ENCODE measurements around the gene LGR4.

LGR4 gene

DNA sequence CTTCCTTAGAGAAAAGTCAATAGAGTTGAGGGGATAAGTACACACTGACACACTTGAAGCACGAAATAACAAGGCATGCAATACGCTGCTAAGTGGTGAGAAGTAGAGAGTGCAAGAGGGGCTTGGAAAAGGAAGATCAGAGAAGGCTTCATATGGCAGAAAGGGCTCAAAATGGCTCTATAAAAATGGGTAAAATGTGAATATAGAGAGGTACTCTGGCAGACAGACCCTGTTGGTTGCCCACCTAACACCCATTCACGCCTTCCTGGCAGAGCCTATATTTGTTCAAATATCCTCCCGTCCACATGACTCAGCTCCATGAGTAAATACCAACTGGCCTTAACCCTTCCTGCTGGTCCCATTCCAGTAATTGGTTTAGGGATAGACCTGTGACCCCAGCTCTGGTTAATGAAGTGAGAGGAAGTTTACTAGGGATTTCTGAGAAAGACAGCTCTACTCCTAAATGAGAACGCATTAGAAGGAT, 70.7 kb downstream of the LGR4 start:
- no peak for DNase-seq (ENCODE audit: low read depth)

DNA sequence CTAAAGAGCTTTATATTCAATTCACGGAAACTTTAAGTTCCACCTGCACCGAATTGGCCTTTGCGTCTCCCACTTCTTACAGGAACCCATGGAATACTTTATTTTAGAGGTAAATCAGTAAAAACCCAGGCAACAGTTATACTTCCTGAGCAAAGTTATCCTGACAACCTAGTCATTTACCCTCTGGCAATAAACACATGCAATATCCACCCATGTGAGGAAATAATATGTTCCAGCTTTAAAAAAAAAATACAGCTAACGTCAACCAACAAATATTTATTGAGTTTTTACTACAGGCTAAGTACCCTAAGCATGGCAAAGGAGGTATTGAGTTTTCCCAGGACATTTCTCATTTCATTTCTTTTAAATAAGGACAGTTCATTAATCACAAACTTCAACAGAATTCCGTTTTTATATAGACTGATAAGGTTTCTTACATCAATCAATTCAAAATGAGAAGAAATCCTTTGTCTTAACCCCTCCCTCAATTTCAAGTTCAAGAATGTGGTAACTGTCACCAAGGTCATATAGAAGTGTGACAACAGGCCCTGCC, 71.2 kb downstream of the LGR4 start:
- no peak for DNase-seq (ENCODE audit: low read depth)

DNA sequence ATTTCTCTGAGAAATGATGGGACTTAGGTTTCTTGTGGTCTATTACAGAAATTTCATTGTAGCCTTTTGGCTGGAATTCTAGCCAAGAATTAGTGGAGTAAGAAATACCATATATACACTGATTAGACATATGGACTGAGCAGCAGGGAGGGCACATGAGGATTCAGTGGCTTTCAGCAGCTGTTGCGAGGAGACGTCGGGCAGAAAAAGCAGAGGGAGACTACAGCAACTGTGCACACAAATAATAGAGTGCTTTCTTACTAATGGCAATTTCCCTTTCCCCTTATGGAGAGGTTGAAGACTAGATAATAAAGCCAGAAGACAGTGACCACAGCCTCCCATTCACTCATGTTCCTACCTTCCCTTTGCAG, 74.2 kb downstream of the LGR4 start:
- DNase-seq (ENCODE audit: low read depth), result no peak

DNA sequence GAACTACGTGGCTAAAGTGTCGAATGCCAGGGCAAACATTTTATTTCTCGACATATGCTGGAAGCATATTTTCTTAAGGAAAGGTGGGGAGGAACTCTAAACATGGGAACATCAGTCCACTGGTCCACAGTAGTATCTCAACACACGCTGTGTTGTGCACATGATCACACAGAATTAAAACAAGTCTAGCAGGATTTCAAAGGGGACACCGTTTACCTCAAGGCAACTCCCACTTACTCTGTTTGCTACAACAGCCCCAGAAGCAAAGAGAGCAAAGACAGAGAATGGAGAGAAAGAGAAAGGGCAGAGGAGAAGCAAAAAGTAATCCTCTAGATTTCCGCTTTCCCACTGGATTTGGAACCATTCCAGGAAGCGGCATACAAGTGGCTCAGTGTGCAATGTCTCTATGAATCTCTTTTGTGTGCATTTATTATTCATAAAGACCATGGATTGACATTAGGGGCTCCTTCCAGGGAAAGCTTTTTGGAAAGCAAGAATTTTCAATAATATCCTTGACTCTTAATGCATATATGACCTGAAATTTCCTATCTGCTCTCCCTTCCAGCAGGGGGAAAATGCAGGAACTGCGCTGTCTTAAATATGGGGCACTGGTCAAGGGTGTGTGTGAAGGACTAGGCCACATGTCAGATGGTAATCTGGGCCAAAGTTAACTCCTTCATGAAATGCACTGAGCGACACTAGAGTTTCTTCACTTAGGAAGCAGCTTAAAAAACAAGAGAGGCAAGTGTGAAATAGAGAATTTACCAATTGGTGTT, 74.8 kb downstream of the LGR4 start:
- no peak for DNase-seq (ENCODE audit: low read depth)

DNA sequence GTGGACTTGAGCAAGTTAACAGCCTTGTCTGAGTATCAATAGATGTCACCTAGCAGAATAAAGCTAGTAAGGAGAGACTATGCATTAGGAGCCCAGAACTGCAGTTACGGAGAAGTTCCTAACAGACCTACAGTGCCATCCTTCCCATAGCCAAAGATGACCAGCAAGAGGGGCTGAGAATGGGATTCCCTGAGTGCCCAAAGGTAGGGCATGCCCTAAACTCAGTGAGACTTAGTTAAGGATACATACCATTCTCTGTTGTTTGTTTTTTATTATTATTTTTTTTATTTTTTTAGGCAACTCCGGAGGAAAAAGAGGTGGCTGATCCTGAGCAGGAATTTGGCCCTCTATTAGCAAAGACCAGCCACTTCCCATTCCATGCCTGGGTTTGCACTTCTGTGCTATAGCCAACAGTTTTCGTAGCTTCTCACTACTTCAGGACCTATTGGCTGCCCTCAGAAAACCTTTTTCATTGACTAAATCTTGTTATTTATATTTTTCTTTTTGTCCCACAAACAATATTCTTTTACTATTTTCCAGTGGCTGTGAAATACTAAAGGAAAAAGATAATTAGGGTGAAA, 76.2 kb downstream of the LGR4 start:
- DNase-seq (ENCODE audit: low read depth), result no peak

DNA sequence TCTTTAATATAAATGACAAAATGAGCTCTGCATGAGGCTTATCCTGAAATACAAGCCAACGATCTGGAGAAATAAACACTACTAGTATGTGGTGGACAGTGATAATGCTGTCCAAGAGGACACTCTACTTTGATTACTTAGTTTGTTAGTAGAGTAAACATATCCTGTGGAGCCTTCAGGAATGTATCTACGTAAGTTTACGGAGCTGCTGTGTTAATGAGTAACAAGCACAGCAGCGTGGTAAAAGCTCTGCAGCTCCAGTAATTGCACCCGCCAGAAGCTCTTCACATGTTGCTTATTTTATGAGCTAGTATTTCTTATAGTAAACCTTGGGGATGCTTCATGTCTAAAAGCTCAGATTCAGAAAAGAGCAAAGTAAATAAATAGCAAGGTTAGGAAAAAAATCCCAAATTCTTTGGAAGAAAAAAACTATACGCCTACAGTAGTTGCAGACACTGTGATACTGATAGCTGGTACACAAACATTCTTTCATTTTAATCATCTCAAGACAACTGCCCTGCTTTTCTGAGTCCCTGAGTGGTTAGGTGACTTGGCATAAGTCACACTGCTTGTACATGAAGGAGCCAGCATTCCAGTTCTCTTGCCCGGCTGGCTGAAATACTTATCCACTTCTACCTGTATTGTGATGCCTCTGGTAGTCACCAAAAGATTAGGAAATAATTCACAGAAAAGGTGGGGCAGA, 76.9 kb downstream of the LGR4 start:
- no peak for DNase-seq (ENCODE audit: low read depth)

DNA sequence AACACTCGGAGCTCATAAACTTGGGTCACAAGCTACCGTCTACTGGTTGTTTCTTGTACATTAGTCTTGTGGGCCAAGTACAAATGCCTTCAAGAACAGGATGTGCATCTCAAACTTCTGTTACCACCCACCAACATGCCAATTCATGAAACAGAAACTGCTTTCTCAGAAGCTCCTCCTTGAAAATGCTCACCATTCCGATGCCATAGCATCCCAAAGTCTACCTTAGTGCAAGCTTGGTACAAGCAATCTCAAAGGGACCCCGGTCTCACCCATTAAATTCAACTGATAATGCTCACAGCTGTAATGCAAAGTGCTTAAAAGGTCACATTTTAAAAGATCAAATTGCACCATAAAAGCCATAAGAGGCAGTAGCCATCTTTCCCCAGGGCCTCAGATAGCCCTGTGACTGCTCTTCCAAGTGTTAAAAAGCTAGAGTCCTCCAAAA, 77.8 kb downstream of the LGR4 start:
- DNase-seq (ENCODE audit: low read depth), result no peak

DNA sequence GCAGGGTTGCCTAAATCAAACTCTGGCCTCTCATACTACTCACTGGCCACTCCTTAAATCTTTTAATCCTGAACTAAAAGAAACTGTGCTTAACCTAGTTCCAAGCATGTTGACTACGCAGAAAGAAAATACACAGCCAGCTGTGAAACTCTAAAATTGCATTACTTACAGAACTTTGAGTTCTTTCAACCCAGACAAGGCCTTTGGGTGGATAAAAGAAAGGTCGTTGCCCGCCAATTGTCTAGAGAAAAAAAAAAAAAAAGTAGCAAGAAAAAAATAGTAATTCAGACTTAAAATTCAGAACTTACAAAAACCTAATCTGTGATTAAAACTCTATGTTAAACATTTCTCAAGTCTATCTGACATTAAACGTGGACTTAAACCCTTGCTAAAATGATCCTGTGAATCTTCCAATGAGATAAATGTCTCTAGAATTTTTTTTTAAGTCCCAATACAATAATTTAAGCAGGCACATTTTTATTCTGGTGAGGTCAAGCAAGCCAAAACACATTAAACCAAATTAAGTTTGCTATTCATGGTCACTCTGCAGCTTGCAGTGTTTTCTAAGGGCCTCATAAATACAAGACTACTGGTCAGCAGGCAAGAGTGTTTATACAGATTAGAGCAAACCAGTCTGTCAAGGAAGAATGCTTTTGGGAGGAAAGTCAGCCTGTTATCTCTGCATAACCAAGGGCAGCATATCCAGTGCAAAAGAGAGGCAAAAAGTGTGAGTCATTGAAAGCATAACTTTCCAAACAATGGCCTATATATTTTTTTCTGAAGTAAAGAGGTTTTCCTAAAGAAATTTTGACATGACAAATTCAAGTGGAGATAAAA, 80.1 kb downstream of the LGR4 start:
- DNase-seq (ENCODE audit: low read depth), result no peak

DNA sequence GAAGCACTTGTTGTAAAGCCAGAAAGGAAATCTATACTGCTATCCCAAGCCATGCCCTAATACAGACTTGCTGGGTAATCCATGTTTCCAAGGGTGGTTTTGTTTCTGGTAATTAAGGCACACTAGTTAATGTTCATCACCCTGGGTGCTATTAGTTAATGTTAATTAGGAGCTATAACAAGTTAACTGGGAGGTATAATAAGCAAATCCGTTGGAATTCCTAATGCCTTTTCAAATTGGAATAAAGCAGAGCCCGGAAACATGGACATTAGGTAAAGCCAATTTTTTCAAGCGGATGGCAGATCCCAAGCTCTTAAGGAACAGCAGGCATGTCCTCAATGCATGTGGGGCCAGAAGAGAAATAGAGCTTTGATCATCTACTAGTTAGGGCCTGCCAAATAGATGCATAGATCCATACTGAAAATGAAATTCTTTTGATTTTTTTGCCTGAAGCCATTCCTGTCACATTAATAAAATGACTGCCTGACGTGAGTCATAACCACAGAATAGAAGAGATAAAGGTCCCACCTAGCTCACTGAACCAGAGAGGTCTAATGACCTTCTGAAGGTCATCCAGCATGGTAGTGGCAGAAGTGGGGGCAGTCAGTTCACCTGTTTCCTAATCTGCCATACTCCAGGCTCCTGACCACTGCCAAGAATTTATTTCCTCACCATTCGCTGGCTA, 81.1 kb downstream of the LGR4 start:
- no peak for DNase-seq (ENCODE audit: low read depth)

DNA sequence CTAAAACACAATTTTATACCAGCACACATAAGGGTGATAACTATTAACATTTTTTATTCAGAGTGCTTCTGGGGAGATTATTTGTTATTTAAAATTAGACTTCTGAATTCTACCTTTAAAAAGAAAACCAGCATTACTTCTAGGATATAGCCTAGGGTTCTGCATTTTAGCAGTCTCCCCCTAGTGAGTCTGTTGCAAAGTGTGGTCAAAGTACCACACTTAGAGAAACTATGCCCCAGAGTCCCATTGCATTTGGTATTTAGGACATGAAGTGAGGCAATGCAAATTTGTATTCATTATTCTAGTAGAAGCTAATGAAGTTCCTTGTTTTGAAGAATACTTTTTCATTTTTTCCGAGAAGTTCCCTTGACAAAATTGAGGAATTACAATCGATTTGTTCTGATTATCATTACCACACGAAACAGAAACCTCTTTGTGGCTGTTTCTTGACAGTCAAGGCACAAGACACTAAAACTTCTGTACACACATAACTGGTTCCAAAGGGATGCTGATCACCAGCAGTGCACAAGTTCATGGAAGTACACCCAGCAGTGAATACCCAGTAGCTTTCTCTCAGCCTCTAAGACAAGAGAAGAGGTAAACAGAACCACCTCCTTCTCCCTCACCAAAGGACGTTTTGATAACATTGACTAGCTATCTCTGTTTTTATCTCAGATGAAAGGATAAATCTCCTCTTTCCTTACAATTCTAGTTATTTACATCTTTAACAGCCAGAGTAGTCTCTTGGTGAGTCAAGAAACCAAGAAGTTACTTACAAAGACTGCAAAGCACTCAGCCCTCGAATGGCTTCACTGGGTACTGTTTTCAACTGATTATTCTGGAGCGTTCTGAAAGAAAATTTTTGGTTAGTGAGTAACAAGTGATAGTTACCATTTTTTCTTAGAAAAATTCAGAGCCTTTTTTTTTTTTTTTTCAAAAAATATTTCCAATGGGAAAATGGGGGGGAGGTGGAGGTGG, 82.0 kb downstream of the LGR4 start:
- DNase-seq (ENCODE audit: low read depth), result no peak

DNA sequence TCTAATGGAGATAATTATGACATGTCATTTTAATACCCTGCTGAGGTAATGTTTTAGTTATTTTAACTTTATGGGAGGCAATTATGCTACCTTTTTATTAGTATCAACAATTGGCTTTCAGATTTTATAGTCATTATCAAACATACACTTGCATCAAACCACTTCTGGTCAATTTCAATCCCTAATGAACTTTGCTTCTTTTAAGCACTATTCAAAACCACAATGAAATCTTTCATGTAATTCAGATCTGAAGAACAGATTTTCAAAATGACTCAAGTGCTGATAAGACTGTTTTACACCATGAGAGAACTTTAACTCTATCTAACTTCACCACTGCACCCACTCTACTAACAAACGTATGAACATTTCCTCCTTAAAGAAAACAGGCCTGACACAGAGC, 83.7 kb downstream of the LGR4 start:
- DNase-seq (ENCODE audit: low read depth), result no peak

DNA sequence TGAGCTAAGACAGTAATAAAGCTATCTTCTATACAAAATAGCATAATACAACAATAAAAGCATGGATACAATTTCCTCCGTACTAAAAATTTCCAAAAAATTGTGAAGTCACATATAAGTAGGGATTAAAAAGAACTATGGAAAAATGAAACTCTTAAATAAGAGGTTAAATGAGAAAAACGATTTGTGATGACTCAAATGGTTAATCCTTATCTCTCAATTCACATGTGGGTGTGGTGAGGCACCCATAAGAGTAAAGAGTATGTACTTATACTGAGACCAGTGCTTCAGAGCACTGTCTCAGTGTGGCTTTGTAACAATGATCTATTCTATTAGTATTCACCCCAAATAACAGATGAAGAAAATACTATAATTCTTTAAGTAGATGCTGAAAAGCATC, 84.6 kb downstream of the LGR4 start:
- no peak for DNase-seq (ENCODE audit: low read depth)

DNA sequence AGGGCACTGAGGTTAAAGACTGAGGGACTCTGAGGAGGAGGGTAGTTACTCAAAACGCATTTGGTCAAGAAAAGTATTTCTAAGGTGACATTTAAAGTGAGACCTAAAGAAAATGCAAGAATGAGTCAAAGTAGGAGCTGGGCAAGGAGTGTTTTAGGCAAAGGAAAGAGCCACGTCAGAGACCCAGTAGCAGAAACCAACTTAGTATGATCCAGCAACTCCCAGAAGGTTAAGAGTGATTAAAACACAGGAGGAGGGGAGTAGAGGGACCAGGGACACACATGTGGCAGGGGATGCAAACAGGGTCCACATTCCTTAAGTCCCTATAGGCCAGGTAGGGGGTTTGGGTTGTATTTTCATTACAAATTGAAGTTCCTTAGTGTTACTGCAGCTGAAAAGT, 85.2 kb downstream of the LGR4 start:
- no peak for DNase-seq (ENCODE audit: low read depth)

DNA sequence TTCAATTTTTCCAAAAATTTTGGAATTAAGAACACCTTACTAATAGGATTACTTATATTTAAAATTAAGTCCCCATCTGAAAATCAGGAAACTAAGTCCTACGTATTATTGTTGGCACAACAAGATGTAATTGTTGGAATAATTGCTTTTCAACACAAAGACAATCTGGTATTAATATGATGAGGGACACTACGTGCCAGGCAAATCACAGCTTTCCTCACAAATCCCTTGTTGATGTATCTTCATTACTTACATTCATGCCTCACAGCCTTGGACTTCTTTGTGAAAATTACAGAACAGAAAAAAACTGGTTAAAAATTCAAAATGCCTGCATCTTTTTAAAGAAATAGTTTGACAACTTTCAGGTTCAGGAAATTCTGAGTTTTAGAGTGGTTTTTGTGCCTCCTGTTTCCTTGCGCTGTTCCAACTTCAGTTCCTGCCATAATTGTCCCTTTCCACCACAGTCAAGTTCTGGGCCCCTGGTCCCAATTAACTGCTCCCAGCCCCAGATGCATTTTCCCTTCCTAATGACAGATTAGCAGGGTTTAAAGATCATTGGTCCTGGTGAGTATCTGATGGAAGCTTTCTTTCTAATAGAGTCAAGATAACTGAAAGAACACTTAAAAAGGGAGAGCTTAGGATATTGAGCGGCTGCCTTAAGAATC, 86.3 kb downstream of the LGR4 start:
- DNase-seq (ENCODE audit: low read depth), result no peak

DNA sequence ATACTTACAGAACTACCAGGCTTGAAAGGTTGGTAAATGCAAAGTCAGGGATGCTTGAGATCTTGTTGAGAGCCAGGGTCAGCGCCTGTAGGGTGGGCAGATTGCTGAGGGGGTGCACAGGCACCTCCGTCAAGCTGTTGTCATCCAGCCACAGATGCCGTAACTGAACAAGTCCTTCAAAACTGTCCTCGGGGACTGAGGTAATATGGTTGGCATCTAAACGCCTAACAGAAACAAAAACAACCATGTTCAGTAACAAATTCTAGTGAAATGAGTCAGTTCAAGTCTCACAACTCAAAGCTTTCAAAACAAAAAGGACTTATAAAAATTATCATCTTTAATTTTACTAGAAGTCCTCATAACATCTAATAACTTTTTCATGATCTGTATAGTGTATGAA, 87.3 kb downstream of the LGR4 start:
- no peak for DNase-seq (ENCODE audit: low read depth)

DNA sequence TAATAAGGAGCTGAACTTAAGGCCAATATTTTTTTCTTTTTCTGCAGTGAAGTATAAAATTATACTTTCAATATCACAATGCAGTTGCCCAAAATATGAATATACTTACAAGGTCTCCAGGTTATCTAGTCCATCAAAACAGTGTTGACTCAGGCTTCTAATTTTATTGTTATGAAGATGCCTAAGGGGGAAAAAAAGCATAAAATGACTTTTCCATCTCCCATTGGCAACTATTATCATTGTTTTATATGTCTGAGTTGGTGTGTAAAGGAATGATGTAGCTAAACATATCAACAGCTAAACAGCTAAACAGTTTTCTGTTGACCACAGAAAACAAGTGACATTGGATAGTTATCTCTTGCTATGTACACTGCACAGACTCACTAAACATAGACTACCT, 88.4 kb downstream of the LGR4 start:
- no peak for DNase-seq (ENCODE audit: low read depth)

DNA sequence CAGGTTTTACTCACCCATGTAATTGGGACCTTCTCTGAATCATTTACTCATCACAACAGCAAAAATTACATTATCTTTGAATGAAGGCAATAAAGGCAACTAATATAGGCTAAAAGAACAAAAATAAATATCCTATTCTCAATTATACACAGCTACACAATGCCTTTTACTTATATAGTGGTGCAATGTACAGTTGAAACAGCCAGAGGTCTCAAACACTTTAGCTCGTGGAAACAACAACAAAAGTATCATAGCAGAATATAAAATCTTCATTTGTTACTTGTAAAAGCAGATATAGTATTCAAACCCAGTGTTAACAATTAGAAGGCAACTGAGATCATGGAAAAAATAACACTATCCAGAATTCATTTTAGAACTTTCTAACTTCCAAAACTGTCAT, 88.9 kb downstream of the LGR4 start:
- no peak for DNase-seq (ENCODE audit: low read depth)

DNA sequence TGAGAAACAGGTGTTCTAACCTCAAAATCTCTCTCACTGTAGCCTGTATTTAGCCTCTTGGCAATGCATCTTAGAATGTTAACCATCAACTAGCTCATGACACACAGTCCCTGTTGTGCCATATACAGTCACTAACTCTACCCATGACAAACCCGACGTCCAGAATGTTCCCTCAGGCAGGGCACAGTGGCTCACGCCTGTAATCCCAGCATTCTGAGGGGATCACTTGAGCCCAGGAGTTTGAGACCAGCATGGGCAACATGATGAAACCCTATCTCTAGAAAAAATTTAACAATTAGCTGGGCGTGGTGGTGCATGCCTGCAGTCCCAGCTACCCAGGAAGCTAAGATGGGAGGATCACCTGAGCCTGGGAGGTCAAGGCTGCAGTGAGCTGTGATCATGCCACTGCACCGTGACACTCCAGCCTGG, 91.3 kb downstream of the LGR4 start:
- DNase-seq (ENCODE audit: low read depth), result no peak

DNA sequence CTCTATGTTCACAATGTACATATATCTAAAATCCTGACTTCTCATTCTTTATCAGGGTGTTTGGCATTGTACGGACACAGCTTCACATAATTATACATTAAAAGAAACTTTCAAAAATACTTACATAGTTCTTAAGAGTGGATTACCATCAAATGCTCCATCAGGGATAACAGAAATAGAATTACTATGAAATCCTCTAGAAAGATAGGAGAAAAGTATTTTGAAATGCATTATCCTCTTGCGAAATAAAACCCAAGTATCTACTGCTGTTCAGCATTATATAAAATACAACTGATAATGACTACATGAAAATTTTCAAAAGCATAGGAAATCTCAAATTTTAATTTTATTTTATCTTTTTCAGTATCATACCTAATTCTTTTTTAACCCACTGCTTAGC, 91.8 kb downstream of the LGR4 start:
- DNase-seq (ENCODE audit: low read depth), result no peak

DNA sequence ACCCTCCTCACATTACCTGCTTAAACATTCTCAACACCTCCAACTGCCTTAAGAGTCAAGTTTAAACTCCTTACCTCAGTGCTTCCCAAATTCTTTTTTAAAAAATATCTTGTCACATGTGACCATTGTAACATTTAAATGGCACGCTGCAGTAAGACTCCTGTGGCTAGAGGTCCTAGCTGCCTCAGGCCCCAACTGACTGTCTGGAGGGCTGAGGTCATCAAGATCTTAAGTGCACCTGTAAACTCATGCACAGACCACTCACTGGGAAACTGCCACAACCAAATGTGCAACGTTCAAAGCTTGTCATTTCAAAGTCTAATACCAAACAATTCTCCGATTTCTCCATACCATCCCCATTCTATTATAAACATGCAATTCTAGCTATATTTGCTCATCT, 93.1 kb downstream of the LGR4 start:
- no peak for DNase-seq (ENCODE audit: low read depth)

Data from stimulated activated CD8-positive, alpha-beta memory T cell treated with anti-CD3 and anti-CD28 coated beads, Interleukin-12 subunit alpha, Interleukin-12 subunit beta, amount 100 ng/mL, for 1 hour (primary cell).